ENCODE measurements around the gene ZNF394. TPM values are rescaled to one million over a fixed set of nuclear protein-coding genes. Genes with fewer than 3 reads are reported as not detected.

The ZNF394 gene
- total RNA-seq, 1 experiment from 2014 or later = 24.2 TPM

- no peak within 1 kb of the TSS for H2BK20ac ChIP-seq (ENCODE audit: low read depth, low read length, poor library complexity, severe bottlenecking)
- H3K79me1 ChIP-seq (ENCODE audit: insufficient read depth, low read depth, low read length, poor library complexity, severe bottlenecking) = peaks cover 12% of the 10 kb centered on the region
- H2AK5ac ChIP-seq (ENCODE audit: insufficient read length, low read length) = no peak within 1 kb of the TSS
- H2BK15ac ChIP-seq (ENCODE audit: low read depth, low read length) = no peak within 1 kb of the TSS
- H4K20me1 ChIP-seq (ENCODE audit: control insufficient read depth, insufficient read depth, insufficient read length) = no peaks in the 10 kb centered on the region
- H3K79me2 ChIP-seq (ENCODE audit: insufficient read depth, low read length) = peaks cover 17% of the 10 kb centered on the region; the same call in 1 of the 2 replicates
- Mint-ChIP-seq H3K4me1 (peaks cover 10 to 24% of the 10 kb centered on the region in 2 experiments), H3K4me3 (peak within 1 kb of the TSS; percentile 96), H3K36me3 (ENCODE audit: insufficient read depth in 1 of 3, low read depth in 3 of 3) (peaks cover 8 to 14% (median 12%) of the 10 kb centered on the region in 3 experiments), H3K9me3 (no peaks in the 10 kb centered on the region; a peak in 1 of 5 replicates), H3K27ac (peak within 1 kb of the TSS; percentile 98 to 99 (median 98)), H3K27me3 (ENCODE audit: low read depth) (peaks cover 2% of the 10 kb centered on the region)
- no peak within 1 kb of the TSS for H4K8ac ChIP-seq (replicated peaks; ENCODE audit: insufficient read length, low read depth, low read length)
- no peak within 1 kb of the TSS for H2AFZ ChIP-seq (ENCODE audit: low read length)
- no peak within 1 kb of the TSS for H2BK5ac ChIP-seq (ENCODE audit: insufficient read length, low read length)
- peaks cover 5% of the 10 kb centered on the region for H3K23me2 ChIP-seq (ENCODE audit: insufficient read length, low read depth, low read length, poor library complexity, severe bottlenecking)
- no peak within 1 kb of the TSS for H3K56ac ChIP-seq (ENCODE audit: insufficient read length, low read depth, low read length)
- no peak for TF ChIP-seq CTCF (conservative IDR thresholded peaks at IDR 0.05)
- WGBS (ENCODE audit: extremely low coverage, insufficient read length, low lambda C conversion rate) = no CpG with 5 or more reads among the region's 56 CpGs
- no peak within 1 kb of the TSS for H4K91ac ChIP-seq (ENCODE audit: insufficient read length, low read depth, low read length)
- peak within 1 kb of the TSS; percentile 94 for H3K4me2 ChIP-seq (ENCODE audit: insufficient read depth, insufficient read length, low read length)
- H2BK120ac ChIP-seq (ENCODE audit: low read depth, low read length, poor library complexity, severe bottlenecking) = no peak within 1 kb of the TSS
- H3K9ac ChIP-seq (ENCODE audit: extremely low read depth, insufficient read length, low read length) = peak within 1 kb of the TSS; percentile 80
- H2BK12ac ChIP-seq (ENCODE audit: insufficient read length, low read depth, low read length) = no peak within 1 kb of the TSS
- H3K23ac ChIP-seq (ENCODE audit: insufficient read length, low read depth, low read length) = no peak within 1 kb of the TSS
- no peaks in the 10 kb centered on the region for H3K27me3 ChIP-seq (ENCODE audit: insufficient read depth, low read length)
- no peak within 1 kb of the TSS for H3K4ac ChIP-seq (ENCODE audit: low read depth, low read length)
- no peaks in the 10 kb centered on the region; the same call in 1 of the 2 replicates for H3K4me1 ChIP-seq (ENCODE audit: insufficient read depth, low read length)
- peak within 1 kb of the TSS; percentile 2; the same call in 1 of the 2 replicates for H3K14ac ChIP-seq (ENCODE audit: insufficient read depth, low read length)
- H3K18ac ChIP-seq (ENCODE audit: insufficient read length, low read depth, low read length) = peak within 1 kb of the TSS; percentile 5
- no peaks in the 10 kb centered on the region for H3K9me3 ChIP-seq (ENCODE audit: control insufficient read depth, low read depth, low read length)
- peak; percentile 98 for DNase-seq
- H3K27ac ChIP-seq (ENCODE audit: insufficient read length, low read depth, low read length) = peak within 1 kb of the TSS; percentile 12
- no peak within 1 kb of the TSS for H4K5ac ChIP-seq (ENCODE audit: insufficient read length, low read depth, low read length)
- no peak within 1 kb of the TSS for H3T11ph ChIP-seq (ENCODE audit: low read length)
These were observed 27.3 kb downstream of the ZNF394 start, which contains the start of gene ZNF789 for GRCh38 chr7:99472561-99473314. ZNF789 (plus strand) TSS chr7:99472890; CDS start chr7:99476457, 3,567 bp downstream.

Data from H9 (cell line).